ENCODE data around the gene AADAC. TPM values are rescaled to one million over a fixed set of nuclear protein-coding genes. Genes with fewer than 3 reads are reported as not detected.
A peak's percentile ranks its signal among the peaks of the same experiment; 100 is the strongest.

AADAC gene
- total and polyA plus RNA-seq, 2 of the 13 experiments (the other 11 are each of a cell fraction or from before 2014, with no cell fraction given): 0.87 to 1.5 TPM

- TF ChIP-seq ZNF678 (CRISPR knock-in tag; IDR thresholded peaks at IDR 0.05): no peak
- TF ChIP-seq KLF11 (CRISPR knock-in tag; IDR thresholded peaks at IDR 0.05): no peak
- peak; percentile 37; the same call in 1 of the 2 replicates for TF ChIP-seq RXRB (CRISPR knock-in tag; IDR thresholded peaks at IDR 0.05; ENCODE audit: borderline replicate concordance)
- no peak for TF ChIP-seq POLR2AphosphoS5 (IDR thresholded peaks at IDR 0.05; ENCODE audit: low read depth, low read length)
- no peak for TF ChIP-seq MTF1 (CRISPR knock-in tag; IDR thresholded peaks at IDR 0.05)
- no peak for TF ChIP-seq CREBL2 (CRISPR knock-in tag; IDR thresholded peaks at IDR 0.05; ENCODE audit: borderline replicate concordance)
- TF ChIP-seq ZNF343 (CRISPR knock-in tag; IDR thresholded peaks at IDR 0.05): no peak
- TF ChIP-seq HNF4G (IDR thresholded peaks at IDR 0.05; ENCODE audit: borderline replicate concordance, low read depth, low read length): 0 out of 2 replicates have a peak, but pooled peaks have one; percentile 18
- no peak for TF ChIP-seq HNF4G (CRISPR knock-in tag; IDR thresholded peaks at IDR 0.05; ENCODE audit: borderline replicate concordance, low read depth)
- TF ChIP-seq RCOR2 (CRISPR knock-in tag; IDR thresholded peaks at IDR 0.05): no peak
- no peak for TF ChIP-seq ZNF34 (CRISPR knock-in tag; IDR thresholded peaks at IDR 0.05; ENCODE audit: borderline replicate concordance)
- no peak for TF ChIP-seq ZBTB46 (CRISPR knock-in tag; IDR thresholded peaks at IDR 0.05; ENCODE audit: borderline replicate concordance)
- no peak for TF ChIP-seq CHCHD3 (CRISPR knock-in tag; IDR thresholded peaks at IDR 0.05)
- TF ChIP-seq PPARG (CRISPR knock-in tag; conservative IDR thresholded peaks at IDR 0.05): peak; percentile 73
- peak; percentile 37; the same call in 1 of the 2 replicates for TF ChIP-seq GATAD2A (CRISPR knock-in tag; IDR thresholded peaks at IDR 0.05)
- TF ChIP-seq ESRRA (CRISPR knock-in tag; IDR thresholded peaks at IDR 0.05; ENCODE audit: low read depth): no peak
- TF ChIP-seq ZNF281 (CRISPR knock-in tag; IDR thresholded peaks at IDR 0.05; ENCODE audit: borderline replicate concordance): no peak
- TF ChIP-seq SALL1 (CRISPR knock-in tag; IDR thresholded peaks at IDR 0.05): peak; percentile 11; the same call in 1 of the 2 replicates
- no peak for TF ChIP-seq FIP1L1 (IDR thresholded peaks at IDR 0.05; ENCODE audit: borderline replicate concordance, insufficient read depth, low read depth, low read length)
- TF ChIP-seq GPN1 (CRISPR knock-in tag; IDR thresholded peaks at IDR 0.05; ENCODE audit: borderline replicate concordance): no peak
- TF ChIP-seq HMGXB3 (CRISPR knock-in tag; IDR thresholded peaks at IDR 0.05; ENCODE audit: borderline replicate concordance): no peak
Measured at GRCh38 chr3:151817473-151817872, 3.6 kb downstream of the AADAC start (continued).
